Endodermal cell (in vitro differentiated cells): ENCODE data around the gene EEPD1. TPM values are rescaled to one million over a fixed set of nuclear protein-coding genes. Genes with fewer than 3 reads are reported as not detected.

Experiments used
- DNase-seq: peaks from one replicate; pipeline ENCODE4 v3.0.0-alpha.2; 2017
- H3K27ac ChIP-seq: 2 replicates; pipeline ENCODE4 v1.5.1; 2013; ENCODE audit warnings: mild to moderate bottlenecking, low read depth, low read length, moderate library complexity
- H3K27me3 ChIP-seq: 2 replicates; pipeline ENCODE4 v1.6.1; 2013; ENCODE audit warnings: mild to moderate bottlenecking, low read length, moderate library complexity; ENCODE audit not compliant: insufficient read depth, control insufficient read depth, poor library complexity, severe bottlenecking
- H3K36me3 ChIP-seq: 2 replicates; pipeline ENCODE4 v1.7.0; 2013; ENCODE audit warnings: mild to moderate bottlenecking, low read length, moderate library complexity; ENCODE audit not compliant: control insufficient read depth, insufficient read depth
- H3K4me1 ChIP-seq: one replicate; pipeline ENCODE4 v1.7.0; 2013; ENCODE audit warnings: low read length; ENCODE audit not compliant: control insufficient read depth, insufficient read depth
- H3K4me3 ChIP-seq: 2 replicates; pipeline ENCODE4 v1.5.1; 2013; ENCODE audit warnings: mild to moderate bottlenecking, low read length, moderate library complexity
- H3K9ac ChIP-seq: 2 replicates; pipeline ENCODE4 v1.6.1; 2013; ENCODE audit warnings: mild to moderate bottlenecking, low read length, moderate library complexity; ENCODE audit not compliant: poor library complexity, severe bottlenecking; ENCODE audit errors: extremely low read depth
- H3K9me3 ChIP-seq: 2 replicates; pipeline ENCODE4 v1.6.1; 2013; ENCODE audit warnings: mild to moderate bottlenecking, low read length, moderate library complexity; ENCODE audit not compliant: control insufficient read depth
- H3K27ac Mint-ChIP-seq: 2 replicates; pipeline ENCODE4 v1.8.0; 2020; ENCODE audit warnings: mixed read lengths
- H3K27me3 Mint-ChIP-seq: 2 replicates; pipeline ENCODE4 v1.8.0; 2021; ENCODE audit warnings: mild to moderate bottlenecking, mixed read lengths; ENCODE audit not compliant: insufficient read depth
- H3K36me3 Mint-ChIP-seq: 2 replicates; pipeline ENCODE4 v1.8.0; 2020; ENCODE audit warnings: low read depth, mixed read lengths
- H3K4me1 Mint-ChIP-seq: 2 replicates; pipeline ENCODE4 v1.8.0; 2020; ENCODE audit warnings: mixed read lengths
- H3K4me3 Mint-ChIP-seq: 2 replicates; pipeline ENCODE4 v1.8.0; 2020; ENCODE audit warnings: mild to moderate bottlenecking, moderate library complexity, mixed read lengths
- H3K9me3 Mint-ChIP-seq: 2 replicates; pipeline ENCODE4 v1.8.0; 2020; ENCODE audit warnings: mild to moderate bottlenecking, mixed read lengths
- WGBS, 2 experiments: methylation state at CpG; one replicate each; pipeline versions ENCODE4 v1.1.5 to v1.1.7; 2013; ENCODE audit warnings: missing lambda C conversion rate in 2 of 2, mixed read lengths in 1 of 2; ENCODE audit not compliant: insufficient coverage in 1 of 2, insufficient read length in 1 of 2; 5-methylcytosine and 5-hydroxymethylcytosine counted together
- total RNA-seq, 2 donors: library from RNA; stranded (reverse); fragmentation: NEBNext Ultra II Directional in 1 of 2; extraction: Animal tissue kit (Norgen Biotek cat#: 25700) in 1 of 2; gene quantifications; 2 replicates in 1 of 2; 3 replicates in 1 of 2; pipeline ENCODE4 v1.2.1, GENCODE V29; 2021
- TF ChIP-seq, protein P1 (sequence below): fragments of 200-600 bp; sonication (generic); conservative IDR thresholded peaks from 2 replicates; pipeline ENCODE4 v1.5.0; 2021; ENCODE audit warnings: antibody characterized with exemption, mild to moderate bottlenecking

Gene EEPD1
- total RNA-seq, 2 donors from 2014 or later, result 9.7 to 11.4 TPM

DNA sequence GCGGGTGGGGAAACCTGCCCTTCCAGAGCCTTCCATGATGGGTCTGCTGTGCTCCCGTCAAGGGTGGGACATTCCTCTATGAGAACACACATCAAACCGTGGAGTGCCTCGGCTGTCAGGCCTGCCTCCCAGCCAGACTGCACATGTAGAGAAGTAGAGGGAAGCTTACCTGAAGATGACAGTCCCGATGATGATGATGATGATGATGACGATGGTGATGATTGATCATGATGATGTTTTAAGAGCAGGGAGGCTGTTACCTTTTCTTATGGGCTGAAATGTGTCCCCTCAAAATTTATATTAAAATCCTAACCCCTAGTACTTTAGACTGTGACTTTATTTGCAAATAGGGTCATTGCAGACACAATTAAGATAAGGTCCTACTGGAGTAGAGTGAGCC, 160.6 kb downstream of the EEPD1 start:
- H3K9ac ChIP-seq, result no peak overlapping the region
- Mint-ChIP-seq H3K27me3 (no peaks in the 10 kb centered on the region), H3K4me3 (no peak overlapping the region), H3K9me3 (no peaks in the 10 kb centered on the region), H3K4me1 (peaks cover 38% of the 10 kb centered on the region), H3K36me3 (no peaks in the 10 kb centered on the region), H3K27ac (no peak overlapping the region)
- peaks cover 22% of the 10 kb centered on the region for H3K4me1 ChIP-seq
- WGBS, 2 experiments, result 95 to 97% methylated on average over 5 to 6 of the region's 6 CpGs
- H3K9me3 ChIP-seq, result no peaks in the 10 kb centered on the region
- no peaks in the 10 kb centered on the region for H3K36me3 ChIP-seq
- no peaks in the 10 kb centered on the region for H3K27me3 ChIP-seq
- DNase-seq, result no peak
- TF ChIP-seq, protein P1, sequence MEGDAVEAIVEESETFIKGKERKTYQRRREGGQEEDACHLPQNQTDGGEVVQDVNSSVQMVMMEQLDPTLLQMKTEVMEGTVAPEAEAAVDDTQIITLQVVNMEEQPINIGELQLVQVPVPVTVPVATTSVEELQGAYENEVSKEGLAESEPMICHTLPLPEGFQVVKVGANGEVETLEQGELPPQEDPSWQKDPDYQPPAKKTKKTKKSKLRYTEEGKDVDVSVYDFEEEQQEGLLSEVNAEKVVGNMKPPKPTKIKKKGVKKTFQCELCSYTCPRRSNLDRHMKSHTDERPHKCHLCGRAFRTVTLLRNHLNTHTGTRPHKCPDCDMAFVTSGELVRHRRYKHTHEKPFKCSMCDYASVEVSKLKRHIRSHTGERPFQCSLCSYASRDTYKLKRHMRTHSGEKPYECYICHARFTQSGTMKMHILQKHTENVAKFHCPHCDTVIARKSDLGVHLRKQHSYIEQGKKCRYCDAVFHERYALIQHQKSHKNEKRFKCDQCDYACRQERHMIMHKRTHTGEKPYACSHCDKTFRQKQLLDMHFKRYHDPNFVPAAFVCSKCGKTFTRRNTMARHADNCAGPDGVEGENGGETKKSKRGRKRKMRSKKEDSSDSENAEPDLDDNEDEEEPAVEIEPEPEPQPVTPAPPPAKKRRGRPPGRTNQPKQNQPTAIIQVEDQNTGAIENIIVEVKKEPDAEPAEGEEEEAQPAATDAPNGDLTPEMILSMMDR, result no peak
- H3K4me3 ChIP-seq, result no peak overlapping the region
- no peak overlapping the region for H3K27ac ChIP-seq

- DNase-seq, result no peak
These were observed 161.4 kb downstream of the EEPD1 start for GRCh38 chr7:36314491-36314890.

GRCh38 chr7:36315309-36315944, 162.4 kb downstream of the EEPD1 start:
- H3K4me3 Mint-ChIP-seq, result peak overlapping the region; percentile 6
- H3K9ac ChIP-seq, result no peak overlapping the region

More at GRCh38 chr7:36314491-36314890, 161.4 kb downstream of the EEPD1 start:
- Histone ChIP-seq H3K9me3 (no peaks in the 10 kb centered on the region), H3K4me1 (peaks cover 19% of the 10 kb centered on the region), H3K4me3 (no peak overlapping the region), H3K27me3 (no peaks in the 10 kb centered on the region), H3K9ac (no peak overlapping the region), H3K27ac (no peak overlapping the region), H3K36me3 (no peaks in the 10 kb centered on the region)
- WGBS, 2 experiments, result 94% methylated on average over 2 of the region's 2 CpGs; no CpG with 5 or more reads in 1 of the 2 experiments
- H3K4me1 Mint-ChIP-seq, result peaks cover 33% of the 10 kb centered on the region
- peaks cover under 1% of the 10 kb centered on the region for H3K9me3 Mint-ChIP-seq
- H3K4me3 Mint-ChIP-seq, result no peak overlapping the region
- no peaks in the 10 kb centered on the region for H3K36me3 Mint-ChIP-seq
- TF ChIP-seq, protein P1, result no peak
- no peak overlapping the region for H3K27ac Mint-ChIP-seq
- H3K27me3 Mint-ChIP-seq, result no peaks in the 10 kb centered on the region

More at GRCh38 chr7:36315309-36315944, 162.4 kb downstream of the EEPD1 start:
- no peaks in the 10 kb centered on the region for H3K36me3 Mint-ChIP-seq
- H3K4me1 Mint-ChIP-seq, result peaks cover 33% of the 10 kb centered on the region
- 76 to 84% methylated on average over 9 of the region's 9 CpGs for WGBS, 2 experiments
- H3K9me3 Mint-ChIP-seq, result peaks cover 10% of the 10 kb centered on the region
- Histone ChIP-seq H3K9me3 (peaks cover 8% of the 10 kb centered on the region), H3K27me3 (no peaks in the 10 kb centered on the region), H3K4me1 (peaks cover 17% of the 10 kb centered on the region), H3K36me3 (no peaks in the 10 kb centered on the region), H3K27ac (no peak overlapping the region), H3K4me3 (no peak overlapping the region)
- peaks cover under 1% of the 10 kb centered on the region for H3K27me3 Mint-ChIP-seq
- peak; percentile 66 for DNase-seq
- H3K27ac Mint-ChIP-seq, result peak overlapping the region; percentile 86
- TF ChIP-seq, protein P1, result no peak
